NT2/D1 (cell line): ENCODE measurements around the gene TICRR.
"Not testable (repeated sequence)": the region's sequence is repeated elsewhere in the genome, so short reads cannot be mapped to it uniquely, and the experiment has no call there.

Source experiments
- DNase-seq: peaks from one replicate; pipeline ENCODE4 v3.0.0-alpha.2; 2011; ENCODE audit warnings: low read depth, low spot score
- H3K27me3 ChIP-seq: 2 replicates; pipeline ENCODE4 v1.6.0; 2011; ENCODE audit warnings: mild to moderate bottlenecking; ENCODE audit not compliant: insufficient read length, insufficient read depth
- H3K36me3 ChIP-seq: 2 replicates; pipeline ENCODE4 v1.6.1; 2011; ENCODE audit warnings: mild to moderate bottlenecking, low read length, mixed read lengths; ENCODE audit not compliant: insufficient read depth, insufficient read length
- H3K4me1 ChIP-seq: 2 replicates; pipeline ENCODE4 v1.5.1; 2011; ENCODE audit not compliant: insufficient read depth, insufficient read length
- H3K4me3 ChIP-seq: 2 replicates; pipeline ENCODE4 v1.5.1; 2011; ENCODE audit warnings: low read depth; ENCODE audit not compliant: insufficient read length
- H3K9ac ChIP-seq: 2 replicates; pipeline ENCODE4 v1.6.0; 2011; ENCODE audit warnings: low read depth; ENCODE audit not compliant: insufficient read length
- H3K9me3 ChIP-seq: 2 replicates; pipeline ENCODE4 v1.5.1; 2011; ENCODE audit warnings: mild to moderate bottlenecking, low read length; ENCODE audit not compliant: insufficient read depth
- SUZ12 ChIP-seq: IDR thresholded peaks from 2 replicates; pipeline ENCODE4 v1.6.1; 2011; ENCODE audit not compliant: insufficient read length, insufficient read depth; ENCODE audit errors: extremely low read depth
- YY1 ChIP-seq: IDR thresholded peaks from 2 replicates; pipeline ENCODE4 v1.6.1; 2011; ENCODE audit not compliant: insufficient read length, insufficient read depth
- ZNF274 ChIP-seq: IDR thresholded peaks from 2 replicates; pipeline ENCODE4 v1.6.1; 2011; ENCODE audit warnings: mild to moderate bottlenecking, low read depth, low read length

TICRR gene

DNA sequence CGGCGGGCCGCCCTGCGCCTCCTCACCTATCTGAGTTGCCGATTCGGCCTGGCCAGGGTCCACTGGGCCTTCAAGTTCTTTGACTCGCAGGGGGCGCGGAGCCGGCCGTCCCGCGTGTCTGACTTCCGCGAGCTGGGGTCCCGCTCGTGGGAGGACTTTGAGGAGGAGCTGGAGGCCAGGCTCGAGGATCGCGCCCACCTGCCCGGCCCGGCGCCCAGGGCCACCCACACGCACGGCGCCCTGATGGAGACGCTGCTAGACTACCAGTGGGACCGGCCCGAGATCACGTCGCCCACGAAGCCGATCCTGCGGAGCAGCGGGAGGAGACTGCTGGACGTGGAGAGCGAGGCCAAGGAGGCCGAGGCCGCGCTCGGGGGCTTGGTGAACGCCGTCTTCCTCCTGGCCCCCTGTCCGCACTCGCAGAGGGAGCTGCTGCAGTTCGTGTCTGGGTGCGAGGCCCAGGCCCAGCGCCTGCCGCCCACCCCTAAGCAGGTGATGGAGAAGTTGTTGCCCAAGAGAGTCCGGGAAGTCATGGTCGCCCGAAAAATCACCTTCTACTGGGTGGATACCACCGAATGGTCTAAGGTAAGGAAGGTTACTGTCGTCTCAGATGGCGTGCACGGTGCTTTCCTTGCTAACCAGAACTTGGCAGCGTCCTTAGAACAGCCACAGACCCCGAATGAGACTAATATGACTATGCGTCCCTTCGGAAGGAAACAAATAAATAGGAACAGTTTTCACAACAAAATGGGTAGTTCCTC, 567 bp downstream of the TICRR start:
- H3K36me3 ChIP-seq, result peaks cover 37% of the 10 kb centered on the region
- peak overlapping the region; percentile 98 for H3K4me3 ChIP-seq
- no peak for DNase-seq
- H3K27me3 ChIP-seq, result no peaks in the 10 kb centered on the region
- no peaks in the 10 kb centered on the region for H3K9me3 ChIP-seq
- H3K9ac ChIP-seq, result peak overlapping the region; percentile 98
- TF ChIP-seq SUZ12, result no peak
- no peak for TF ChIP-seq ZNF274
- no peak for TF ChIP-seq YY1
- no peaks in the 10 kb centered on the region for H3K4me1 ChIP-seq

DNA sequence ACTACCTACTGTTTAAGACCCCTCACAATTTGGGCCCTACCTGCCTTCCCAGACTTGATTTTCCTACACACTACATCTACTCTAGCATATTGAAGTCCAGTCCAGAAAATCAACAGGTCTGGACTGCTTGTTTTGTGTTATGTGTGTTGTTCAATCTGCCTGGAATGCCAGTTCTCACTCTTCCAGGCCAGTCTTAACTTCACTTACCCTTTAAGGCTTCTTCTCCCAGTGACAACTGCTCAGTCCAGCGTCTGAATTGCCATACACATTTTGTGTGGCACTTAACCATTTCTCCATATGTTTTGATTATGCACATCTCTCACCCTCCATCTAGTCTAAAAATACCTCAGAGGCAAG, 1.1 kb downstream of the TICRR start:
- no peaks in the 10 kb centered on the region for H3K27me3 ChIP-seq
- TF ChIP-seq ZNF274, result no peak
- TF ChIP-seq YY1, result no peak
- TF ChIP-seq SUZ12, result no peak

DNA sequence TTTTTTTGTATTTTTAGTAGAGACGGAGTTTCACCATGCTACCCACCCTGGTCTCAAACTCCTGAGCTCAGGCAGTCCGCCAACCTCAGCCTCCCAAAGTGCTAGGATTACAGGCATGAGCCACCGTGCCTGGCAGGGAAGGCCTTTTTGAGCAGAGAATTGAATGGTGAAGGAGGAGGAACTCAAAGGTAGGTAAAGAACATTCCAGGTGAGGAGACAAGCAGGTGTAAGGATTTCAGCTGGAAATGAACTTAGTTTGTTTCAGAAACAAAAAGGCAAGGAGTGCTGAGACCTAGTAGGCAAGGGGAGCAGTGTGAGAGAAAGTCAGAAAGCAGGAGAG, 2.5 kb downstream of the TICRR start:
- Histone ChIP-seq H3K27me3 (no peaks in the 10 kb centered on the region), H3K36me3 (peaks cover 53% of the 10 kb centered on the region), H3K9me3 (no peaks in the 10 kb centered on the region), H3K9ac (no peak overlapping the region), H3K4me3 (peak overlapping the region; percentile 9), H3K4me1 (no peaks in the 10 kb centered on the region)
- TF ChIP-seq ZNF274, result no peak
- no peak for TF ChIP-seq SUZ12
- TF ChIP-seq YY1, result no peak
- DNase-seq, result no peak

More for the DNA sequence above, 1.1 kb downstream of the TICRR start:
- no peaks in the 10 kb centered on the region for H3K9me3 ChIP-seq
- H3K4me1 ChIP-seq, result no peaks in the 10 kb centered on the region
- peak overlapping the region; percentile 98 for H3K9ac ChIP-seq
- no peak for DNase-seq
- H3K4me3 ChIP-seq, result peak overlapping the region; percentile 98
- H3K36me3 ChIP-seq, result peaks cover 42% of the 10 kb centered on the region

DNA sequence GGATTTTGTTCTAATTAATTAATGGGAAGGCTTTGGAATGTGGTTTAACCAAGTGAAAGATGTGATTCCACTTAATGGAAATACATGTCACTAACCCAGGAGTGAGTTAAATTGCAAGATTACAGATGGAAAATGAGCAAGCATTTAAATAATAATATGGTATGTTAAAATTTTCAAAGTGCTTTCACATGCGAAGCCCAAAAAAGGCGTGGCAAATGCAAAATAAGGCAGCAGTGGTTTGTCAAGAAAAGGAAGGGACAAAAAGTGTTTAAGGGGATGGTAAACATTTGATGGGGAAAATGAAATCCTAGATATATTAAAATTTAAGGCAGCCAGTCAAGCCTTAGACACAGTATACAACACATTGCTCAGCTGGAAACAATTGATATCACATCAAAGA, 2.9 kb downstream of the TICRR start:
- Histone ChIP-seq H3K27me3 (no peaks in the 10 kb centered on the region), H3K36me3 (peaks cover 57% of the 10 kb centered on the region), H3K9me3 (no peaks in the 10 kb centered on the region), H3K4me3 (peak overlapping the region; percentile 9), H3K4me1 (no peaks in the 10 kb centered on the region), H3K9ac (no peak overlapping the region)
- TF ChIP-seq ZNF274 (no peak), YY1 (no peak), SUZ12 (no peak)
- DNase-seq, result no peak

DNA sequence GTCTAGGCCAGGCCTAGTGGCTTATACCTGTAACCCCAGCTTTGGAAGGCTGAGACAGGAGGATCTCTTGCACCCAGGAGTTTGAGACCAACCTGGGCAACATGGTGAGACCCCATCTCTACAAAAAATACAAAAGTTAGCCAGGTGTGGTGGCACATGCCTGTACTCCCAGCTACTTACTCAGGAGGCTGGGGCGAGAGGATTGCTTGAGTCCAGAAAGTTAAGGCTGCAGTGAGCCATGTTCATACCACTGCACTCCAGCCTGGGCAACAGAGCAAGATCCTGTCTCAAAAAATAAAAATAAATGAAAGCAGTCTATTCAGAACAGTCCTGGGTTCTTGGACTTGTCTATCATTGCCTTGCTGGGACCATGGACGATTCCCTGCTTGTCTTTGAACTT, 5.5 kb downstream of the TICRR start:
- not testable (repeated sequence) for DNase-seq, H3K9ac ChIP-seq, H3K9me3 ChIP-seq, H3K4me1 ChIP-seq, H3K27me3 ChIP-seq, H3K4me3 ChIP-seq
- peaks cover 82% of the 10 kb centered on the region for H3K36me3 ChIP-seq

DNA sequence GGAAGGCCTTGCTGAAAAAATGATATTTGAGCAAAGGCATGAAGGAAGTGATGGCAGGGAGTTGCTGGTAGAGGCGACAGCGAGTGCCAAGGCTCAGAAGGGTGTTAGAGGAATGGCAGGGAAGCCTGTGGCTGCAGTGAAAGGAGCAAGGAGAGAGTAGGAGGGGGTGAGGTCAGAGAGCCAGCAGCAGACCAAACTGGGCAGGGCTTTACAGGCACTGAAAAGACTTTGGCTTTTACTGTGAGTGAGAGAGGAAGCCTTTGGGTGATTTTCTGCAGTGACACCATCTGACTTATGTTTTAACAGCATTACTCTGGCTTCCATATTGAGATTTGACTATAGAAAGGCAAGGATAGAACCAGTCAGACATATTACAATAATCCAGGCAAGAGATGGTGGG, 11.4 kb downstream of the TICRR start:
- TF ChIP-seq ZNF274 (no peak), SUZ12 (no peak), YY1 (no peak)
- Histone ChIP-seq H3K9me3 (no peaks in the 10 kb centered on the region), H3K9ac (no peak overlapping the region), H3K36me3 (peaks cover 92% of the 10 kb centered on the region), H3K4me1 (no peaks in the 10 kb centered on the region), H3K4me3 (no peak overlapping the region), H3K27me3 (no peaks in the 10 kb centered on the region)
- DNase-seq, result no peak

DNA sequence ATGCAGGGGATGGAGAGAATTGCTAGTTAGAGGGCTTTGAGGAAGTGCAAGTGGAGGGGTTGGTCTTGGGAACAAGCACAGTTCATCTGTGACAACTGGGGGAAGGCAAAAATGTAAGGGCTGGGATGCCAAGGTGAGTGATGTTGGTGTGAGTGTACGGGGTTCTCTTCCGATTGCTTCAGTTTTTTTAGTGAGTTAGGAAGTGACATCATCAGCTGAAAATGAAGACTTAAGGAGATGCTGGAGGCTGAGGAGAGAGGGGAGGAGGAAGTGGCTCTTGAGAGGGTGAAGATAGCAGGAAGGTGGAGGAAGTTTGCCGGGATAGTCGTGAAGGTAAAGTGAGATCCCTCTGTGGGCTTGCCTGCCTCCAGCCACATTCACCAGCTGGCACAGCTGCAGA, 12.7 kb downstream of the TICRR start:
- DNase-seq, result no peak
- no peak overlapping the region for H3K4me3 ChIP-seq
- peaks cover 95% of the 10 kb centered on the region for H3K36me3 ChIP-seq
- H3K9ac ChIP-seq, result no peak overlapping the region
- no peaks in the 10 kb centered on the region for H3K27me3 ChIP-seq
- no peak for TF ChIP-seq SUZ12
- no peak for TF ChIP-seq ZNF274
- TF ChIP-seq YY1, result no peak
- H3K4me1 ChIP-seq, result no peaks in the 10 kb centered on the region
- no peaks in the 10 kb centered on the region for H3K9me3 ChIP-seq
